Thoracic aorta (tissue), 2 donors: ENCODE results near the gene DGKD. TPM values are rescaled to one million over a fixed set of nuclear protein-coding genes. Genes with fewer than 3 reads are reported as not detected.

ENCODE experiments used
- ATAC-seq: fragments of 150-250 bp; one replicate; pipeline ENCODE4 v1.8.0; 2017; ENCODE audit warnings: low read depth; ENCODE audit not compliant: insufficient number of reproducible peaks, low FRiP score
- DNase-seq: peaks from one replicate; pipeline ENCODE4 v3.0.0-alpha.2; 2020; ENCODE audit warnings: low spot score
- H3K27ac ChIP-seq, 2 donors: fragments of 200-600 bp; sonication (generic); 1 replicate in 1 of 2; 2 replicates in 1 of 2; pipeline ENCODE4 v1.5.1; 2016; ENCODE audit warnings: mild to moderate bottlenecking in 2 of 2, moderate library complexity in 2 of 2
- H3K27me3 ChIP-seq: fragments of 200-600 bp; sonication (generic); replicated peaks from 2 replicates; pipeline ENCODE4 v1.6.0; 2016; ENCODE audit warnings: mild to moderate bottlenecking; ENCODE audit not compliant: insufficient read depth
- H3K36me3 ChIP-seq: fragments of 200-600 bp; sonication (generic); one replicate; pipeline ENCODE4 v1.5.1; 2016
- H3K4me1 ChIP-seq, 2 donors: fragments of 200-600 bp; sonication (generic); 1 replicate in 1 of 2; 2 replicates in 1 of 2; pipeline versions ENCODE4 v1.5.1 to v1.6.0; 2016; ENCODE audit warnings: low read depth in 2 of 2, mild to moderate bottlenecking in 1 of 2; ENCODE audit not compliant: control insufficient read depth in 1 of 2
- H3K4me3 ChIP-seq: fragments of 200-600 bp; sonication (generic); 2 replicates; pipeline ENCODE4 v1.5.1; 2016; ENCODE audit warnings: mild to moderate bottlenecking
- H3K9me3 ChIP-seq: fragments of 200-600 bp; sonication (generic); 2 replicates; pipeline ENCODE4 v1.5.1; 2016
- total RNA-seq, 2 donors: library from RNA; depleted of rRNA; stranded (reverse); fragments of >200 nt; gene quantifications; one replicate each; pipeline versions ENCODE4 v1.1.0 to v1.2.3, GENCODE V29; 2016
- TF ChIP-seq, protein P1 (sequence below): fragments of 200-600 bp; sonication (generic); IDR thresholded peaks from one replicate; pipeline ENCODE4 v1.5.1; 2019; ENCODE audit warnings: antibody characterized with exemption

The DGKD gene
- total RNA-seq, 2 donors from 2014 or later: 47.3 to 47.9 TPM

DNA sequence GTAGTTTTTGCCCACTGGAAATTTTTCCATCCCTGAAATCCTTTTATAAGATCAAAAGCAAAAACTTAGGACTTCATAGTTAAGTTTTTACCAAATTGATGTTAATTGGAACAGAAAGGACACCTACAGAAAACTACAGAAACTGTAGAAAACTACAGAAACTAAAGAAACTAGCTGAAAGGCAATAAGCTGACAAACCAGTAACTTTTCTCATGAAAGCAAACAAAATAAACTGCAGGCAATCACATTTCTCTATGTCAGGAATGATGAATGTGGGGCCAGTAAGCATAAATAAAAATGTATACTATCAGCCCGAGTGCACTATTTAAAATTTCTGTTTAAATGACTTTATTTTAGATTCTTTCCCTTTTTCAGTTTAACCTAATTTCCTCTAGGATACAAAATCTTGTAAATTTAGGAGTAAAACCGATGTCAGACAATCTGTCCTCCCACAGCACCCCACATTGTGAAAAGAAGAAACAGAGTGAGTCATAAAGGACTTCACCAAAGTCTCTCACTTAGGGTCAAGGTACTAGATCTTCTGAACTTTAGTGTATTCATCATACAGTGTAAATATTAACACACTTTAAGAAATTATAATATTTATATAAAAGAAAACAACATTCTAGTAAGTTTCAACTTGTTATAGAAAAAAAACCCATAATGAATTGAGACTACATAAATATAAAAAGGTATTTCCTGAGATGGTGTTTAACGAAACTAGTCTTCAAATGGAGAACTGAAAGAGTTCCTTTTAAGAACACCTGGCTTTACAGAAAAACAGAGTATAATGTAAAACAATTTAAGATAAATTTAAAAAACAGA, 165.7 kb downstream of the DGKD start:
- H3K4me3 ChIP-seq: no peak overlapping the region
- no peaks in the 10 kb centered on the region for H3K4me1 ChIP-seq
- TF ChIP-seq, protein P1, sequence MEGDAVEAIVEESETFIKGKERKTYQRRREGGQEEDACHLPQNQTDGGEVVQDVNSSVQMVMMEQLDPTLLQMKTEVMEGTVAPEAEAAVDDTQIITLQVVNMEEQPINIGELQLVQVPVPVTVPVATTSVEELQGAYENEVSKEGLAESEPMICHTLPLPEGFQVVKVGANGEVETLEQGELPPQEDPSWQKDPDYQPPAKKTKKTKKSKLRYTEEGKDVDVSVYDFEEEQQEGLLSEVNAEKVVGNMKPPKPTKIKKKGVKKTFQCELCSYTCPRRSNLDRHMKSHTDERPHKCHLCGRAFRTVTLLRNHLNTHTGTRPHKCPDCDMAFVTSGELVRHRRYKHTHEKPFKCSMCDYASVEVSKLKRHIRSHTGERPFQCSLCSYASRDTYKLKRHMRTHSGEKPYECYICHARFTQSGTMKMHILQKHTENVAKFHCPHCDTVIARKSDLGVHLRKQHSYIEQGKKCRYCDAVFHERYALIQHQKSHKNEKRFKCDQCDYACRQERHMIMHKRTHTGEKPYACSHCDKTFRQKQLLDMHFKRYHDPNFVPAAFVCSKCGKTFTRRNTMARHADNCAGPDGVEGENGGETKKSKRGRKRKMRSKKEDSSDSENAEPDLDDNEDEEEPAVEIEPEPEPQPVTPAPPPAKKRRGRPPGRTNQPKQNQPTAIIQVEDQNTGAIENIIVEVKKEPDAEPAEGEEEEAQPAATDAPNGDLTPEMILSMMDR: no peak
- H3K27me3 ChIP-seq: no peaks in the 10 kb centered on the region
- no peaks in the 10 kb centered on the region for H3K9me3 ChIP-seq
- H3K36me3 ChIP-seq: peaks cover 10% of the 10 kb centered on the region
- no peak overlapping the region for H3K27ac ChIP-seq
- ATAC-seq (no peak), DNase-seq (no peak)

Other genes starting within 250 kb of the DGKD start
- gene ATG16L1, start 102.8 kb upstream of the DGKD start, total RNA-seq: 10 to 100 TPM; 21.8 to 63.2 TPM
- gene SAG, start 46.7 kb upstream of the DGKD start, total RNA-seq: not detected
- gene USP40, start 212.3 kb downstream of the DGKD start, total RNA-seq: 10 to 100 TPM; 23.3 to 30.0 TPM